AG04450 (cell line): ENCODE results near the gene CCDC34. TPM values are rescaled to one million over a fixed set of nuclear protein-coding genes. Genes with fewer than 3 reads are reported as not detected.

Experiments
- CTCF ChIA-PET: fragments of 300-600, 350-600 bp; formaldehyde crosslinking; extraction: SDS; loops from one replicate; lab custom pipeline; 2022; ENCODE audit warnings: antibody characterized with exemption, inconsistent platforms; lab: Charles Lee
- POLR2A ChIA-PET: fragments of 350-600 bp; formaldehyde crosslinking; extraction: SDS; loops from one replicate; lab custom pipeline; 2021; ENCODE audit warnings: antibody characterized with exemption, inconsistent platforms; lab: Yijun Ruan, JAX
- DNase-seq: peaks from one replicate; pipeline ENCODE4 v3.0.0-alpha.2; 2011; ENCODE audit warnings: low read depth, low spot score
- H3K27ac ChIP-seq: one replicate; pipeline ENCODE4 v1.5.1; 2012; ENCODE audit warnings: low read depth, low read length, control low read depth
- H3K27me3 ChIP-seq: one replicate; pipeline ENCODE4 v1.6.0; 2012; ENCODE audit warnings: low read length; ENCODE audit not compliant: control insufficient read depth, insufficient read depth
- H3K4me3 ChIP-seq: 2 replicates; pipeline ENCODE4 v1.5.1; 2011; ENCODE audit warnings: mild to moderate bottlenecking, low read depth, low read length, control low read depth
- H3K9me3 ChIP-seq: 2 replicates; pipeline ENCODE4 v1.5.1; 2012; ENCODE audit warnings: low read length; ENCODE audit not compliant: control insufficient read depth, insufficient read depth
- polyA plus RNA-seq: library from polyadenylated mRNA; depleted of rRNA; stranded (reverse); fragments of >200 nt; gene quantifications from 2 replicates; pipeline ENCODE4 v1.2.3, GENCODE V29; 2011
- TF ChIP-seq, protein P1 (sequence below): IDR thresholded peaks from 2 replicates; pipeline ENCODE4 v1.5.1; 2011; ENCODE audit warnings: low read depth, low read length, control low read depth, inconsistent platforms

CCDC34 gene
- polyA plus RNA-seq, 1 experiment = 3.9 TPM

DNA sequence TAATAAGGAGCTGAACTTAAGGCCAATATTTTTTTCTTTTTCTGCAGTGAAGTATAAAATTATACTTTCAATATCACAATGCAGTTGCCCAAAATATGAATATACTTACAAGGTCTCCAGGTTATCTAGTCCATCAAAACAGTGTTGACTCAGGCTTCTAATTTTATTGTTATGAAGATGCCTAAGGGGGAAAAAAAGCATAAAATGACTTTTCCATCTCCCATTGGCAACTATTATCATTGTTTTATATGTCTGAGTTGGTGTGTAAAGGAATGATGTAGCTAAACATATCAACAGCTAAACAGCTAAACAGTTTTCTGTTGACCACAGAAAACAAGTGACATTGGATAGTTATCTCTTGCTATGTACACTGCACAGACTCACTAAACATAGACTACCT lies 21.2 kb upstream of the CCDC34 start:
- ChIA-PET CTCF (interaction anchor here (1.4 to 1.9 kb wide), 3 partner anchors 14 to 115 kb away, joined by 5 to 12 read pairs (median 6); no protein-coding TSS in a partner anchor), POLR2A (interaction anchor here (0.6 to 1.2 kb wide), 2 partner anchors 10 to 88 kb away, joined by 3 to 5 read pairs; partner anchors contain the start of gene LGR4)
- Histone ChIP-seq H3K27me3 (no peaks in the 10 kb centered on the region), H3K9me3 (no peaks in the 10 kb centered on the region), H3K27ac (no peak overlapping the region), H3K4me3 (no peak overlapping the region)
- DNase-seq = no peak
- TF ChIP-seq, protein P1, sequence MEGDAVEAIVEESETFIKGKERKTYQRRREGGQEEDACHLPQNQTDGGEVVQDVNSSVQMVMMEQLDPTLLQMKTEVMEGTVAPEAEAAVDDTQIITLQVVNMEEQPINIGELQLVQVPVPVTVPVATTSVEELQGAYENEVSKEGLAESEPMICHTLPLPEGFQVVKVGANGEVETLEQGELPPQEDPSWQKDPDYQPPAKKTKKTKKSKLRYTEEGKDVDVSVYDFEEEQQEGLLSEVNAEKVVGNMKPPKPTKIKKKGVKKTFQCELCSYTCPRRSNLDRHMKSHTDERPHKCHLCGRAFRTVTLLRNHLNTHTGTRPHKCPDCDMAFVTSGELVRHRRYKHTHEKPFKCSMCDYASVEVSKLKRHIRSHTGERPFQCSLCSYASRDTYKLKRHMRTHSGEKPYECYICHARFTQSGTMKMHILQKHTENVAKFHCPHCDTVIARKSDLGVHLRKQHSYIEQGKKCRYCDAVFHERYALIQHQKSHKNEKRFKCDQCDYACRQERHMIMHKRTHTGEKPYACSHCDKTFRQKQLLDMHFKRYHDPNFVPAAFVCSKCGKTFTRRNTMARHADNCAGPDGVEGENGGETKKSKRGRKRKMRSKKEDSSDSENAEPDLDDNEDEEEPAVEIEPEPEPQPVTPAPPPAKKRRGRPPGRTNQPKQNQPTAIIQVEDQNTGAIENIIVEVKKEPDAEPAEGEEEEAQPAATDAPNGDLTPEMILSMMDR = no peak

DNA sequence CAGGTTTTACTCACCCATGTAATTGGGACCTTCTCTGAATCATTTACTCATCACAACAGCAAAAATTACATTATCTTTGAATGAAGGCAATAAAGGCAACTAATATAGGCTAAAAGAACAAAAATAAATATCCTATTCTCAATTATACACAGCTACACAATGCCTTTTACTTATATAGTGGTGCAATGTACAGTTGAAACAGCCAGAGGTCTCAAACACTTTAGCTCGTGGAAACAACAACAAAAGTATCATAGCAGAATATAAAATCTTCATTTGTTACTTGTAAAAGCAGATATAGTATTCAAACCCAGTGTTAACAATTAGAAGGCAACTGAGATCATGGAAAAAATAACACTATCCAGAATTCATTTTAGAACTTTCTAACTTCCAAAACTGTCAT lies 20.6 kb upstream of the CCDC34 start:
- TF ChIP-seq, protein P1 = no peak
- CTCF ChIA-PET = interaction anchor here (1.4 to 1.9 kb wide), 3 partner anchors 13 to 115 kb away, joined by 5 to 12 read pairs (median 6); no protein-coding TSS in a partner anchor
- H3K27ac ChIP-seq = no peak overlapping the region
- no peaks in the 10 kb centered on the region for H3K9me3 ChIP-seq
- POLR2A ChIA-PET = interaction anchor here (0.6 kb wide), 1 partner anchor 77 kb away, joined by 3 read pairs; no protein-coding TSS in a partner anchor
- no peaks in the 10 kb centered on the region for H3K27me3 ChIP-seq
- DNase-seq = no peak
- H3K4me3 ChIP-seq = no peak overlapping the region

- DNase-seq = no peak
- Histone ChIP-seq H3K4me3 (no peak overlapping the region), H3K9me3 (no peaks in the 10 kb centered on the region), H3K27me3 (no peaks in the 10 kb centered on the region), H3K27ac (no peak overlapping the region)
- CTCF ChIA-PET = interaction anchor here (1.0 kb wide), 1 partner anchor 118 kb away, joined by 3 read pairs; no protein-coding TSS in a partner anchor
- TF ChIP-seq, protein P1 = no peak
- POLR2A ChIA-PET = interaction anchor here (0.6 kb wide), 1 partner anchor 214 kb away, joined by 3 read pairs; no protein-coding TSS in a partner anchor
Observed at GRCh38 chr11:27381238-27381666, 18.2 kb upstream of the CCDC34 start.

- no peaks in the 10 kb centered on the region for H3K27me3 ChIP-seq
- ChIA-PET POLR2A (no interaction called here), CTCF (interaction anchor here (1.0 kb wide), 1 partner anchor 118 kb away, joined by 3 read pairs; no protein-coding TSS in a partner anchor)
- no peak overlapping the region for H3K27ac ChIP-seq
- TF ChIP-seq, protein P1 = no peak
- H3K4me3 ChIP-seq = no peak overlapping the region
- DNase-seq = no peak
- no peaks in the 10 kb centered on the region for H3K9me3 ChIP-seq
Observed at GRCh38 chr11:27380771-27381170, 17.8 kb upstream of the CCDC34 start.

DNA sequence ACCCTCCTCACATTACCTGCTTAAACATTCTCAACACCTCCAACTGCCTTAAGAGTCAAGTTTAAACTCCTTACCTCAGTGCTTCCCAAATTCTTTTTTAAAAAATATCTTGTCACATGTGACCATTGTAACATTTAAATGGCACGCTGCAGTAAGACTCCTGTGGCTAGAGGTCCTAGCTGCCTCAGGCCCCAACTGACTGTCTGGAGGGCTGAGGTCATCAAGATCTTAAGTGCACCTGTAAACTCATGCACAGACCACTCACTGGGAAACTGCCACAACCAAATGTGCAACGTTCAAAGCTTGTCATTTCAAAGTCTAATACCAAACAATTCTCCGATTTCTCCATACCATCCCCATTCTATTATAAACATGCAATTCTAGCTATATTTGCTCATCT lies 16.4 kb upstream of the CCDC34 start:
- POLR2A ChIA-PET = no interaction called here
- no peak for DNase-seq
- Histone ChIP-seq H3K9me3 (no peaks in the 10 kb centered on the region), H3K27ac (no peak overlapping the region), H3K4me3 (no peak overlapping the region), H3K27me3 (no peaks in the 10 kb centered on the region)
- TF ChIP-seq, protein P1 = no peak
- CTCF ChIA-PET = interaction anchor here (1.1 kb wide), 1 partner anchor 106 kb away, joined by 3 read pairs; no protein-coding TSS in a partner anchor
